DMS153 (cell line): ENCODE data around the gene AHCYL2.
"Not testable (repeated sequence)": the region's sequence is repeated elsewhere in the genome, so short reads cannot be mapped to it uniquely, and the experiment has no call there.

ENCODE experiments used
- DNase-seq: peaks from one replicate; lab custom pipeline; 2025; lab: John Stamatoyannopoulos, UW

Gene AHCYL2

DNA sequence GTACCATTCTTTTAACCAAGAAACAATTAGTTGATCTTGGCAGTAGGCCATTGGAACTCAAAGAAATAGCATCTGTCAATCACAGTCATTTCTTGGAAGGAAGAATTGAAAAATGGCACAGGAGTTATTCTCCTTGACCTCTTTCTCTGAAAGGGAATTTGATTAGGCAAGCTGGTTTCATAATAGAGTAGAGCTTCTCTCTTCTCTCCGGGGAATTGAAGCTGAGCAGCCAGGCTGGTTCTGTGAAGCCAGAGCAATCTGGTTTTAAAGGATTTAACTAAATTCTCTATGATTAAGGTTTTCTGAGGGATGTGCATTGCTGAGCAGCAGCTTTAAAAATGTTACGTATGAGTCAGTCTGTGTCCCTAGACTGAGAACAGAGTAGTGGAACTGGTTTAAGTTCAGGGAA is 70.2 kb downstream of the AHCYL2 start:
- DNase-seq = no peak

DNA sequence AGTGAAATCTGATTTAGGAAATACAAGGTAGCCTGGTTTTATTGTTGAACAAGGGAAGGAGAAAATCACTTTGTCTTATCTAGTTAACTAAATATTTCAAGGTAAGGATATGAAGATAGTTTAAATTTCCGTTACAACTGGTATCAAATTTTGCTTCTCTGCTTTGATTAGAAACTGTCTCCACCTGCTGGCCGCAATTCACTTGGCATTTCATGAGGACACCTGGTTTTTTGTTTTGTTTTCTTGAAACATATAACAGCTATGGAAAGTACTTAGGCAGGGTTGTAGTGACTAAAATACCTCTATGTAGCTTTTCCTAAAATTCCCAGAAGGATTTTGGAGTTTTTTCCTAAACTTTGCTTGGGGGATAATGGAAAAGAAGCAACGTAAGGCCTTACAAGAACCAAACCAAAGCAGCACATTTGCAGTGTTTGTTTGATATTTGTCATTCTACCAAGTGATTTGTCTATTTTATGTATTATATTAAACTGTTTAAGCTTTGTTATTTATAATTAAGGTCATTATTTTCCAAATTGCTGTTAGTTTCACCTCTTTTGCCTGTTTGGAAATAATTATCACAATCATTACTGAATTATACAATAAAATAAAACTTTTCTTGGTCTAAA is 73.6 kb downstream of the AHCYL2 start:
- DNase-seq = peak; percentile 15

DNA sequence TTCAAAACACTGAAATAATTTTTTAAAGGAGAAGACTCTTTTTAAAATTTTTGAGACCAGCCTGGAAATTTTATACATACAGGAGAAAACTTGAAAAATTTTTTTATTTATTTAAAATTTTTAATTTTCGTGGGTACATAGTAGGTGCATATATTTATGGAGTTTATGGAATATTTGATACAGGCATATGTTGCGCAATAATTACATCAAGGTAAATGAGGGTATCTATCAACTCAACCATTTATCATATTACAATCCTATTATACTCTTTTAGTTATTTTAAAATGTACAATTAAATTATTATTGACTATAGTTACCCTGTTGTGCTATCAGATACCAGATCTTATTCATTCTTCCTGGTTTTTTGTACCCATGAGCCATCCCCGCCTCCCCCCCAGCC is 75.1 kb downstream of the AHCYL2 start:
- DNase-seq = no peak

DNA sequence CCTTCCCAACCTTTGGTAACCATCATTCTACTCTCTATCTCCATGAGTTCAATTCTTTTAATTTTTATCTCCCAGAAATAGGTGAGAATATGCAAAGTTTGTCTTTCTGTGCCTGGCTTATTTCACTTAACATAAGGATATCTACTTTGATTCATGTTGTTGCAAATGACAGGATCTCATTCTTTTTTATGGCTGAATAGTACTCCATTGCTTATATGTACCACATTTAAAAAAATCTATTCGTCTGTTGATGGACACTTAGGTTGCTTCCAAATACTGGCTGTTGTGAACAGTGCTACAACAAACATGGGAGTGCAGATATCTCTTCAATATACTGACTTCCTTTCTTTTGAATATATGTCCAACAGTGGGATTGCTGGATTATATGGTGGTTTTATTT is 75.5 kb downstream of the AHCYL2 start:
- not testable (repeated sequence) for DNase-seq

DNA sequence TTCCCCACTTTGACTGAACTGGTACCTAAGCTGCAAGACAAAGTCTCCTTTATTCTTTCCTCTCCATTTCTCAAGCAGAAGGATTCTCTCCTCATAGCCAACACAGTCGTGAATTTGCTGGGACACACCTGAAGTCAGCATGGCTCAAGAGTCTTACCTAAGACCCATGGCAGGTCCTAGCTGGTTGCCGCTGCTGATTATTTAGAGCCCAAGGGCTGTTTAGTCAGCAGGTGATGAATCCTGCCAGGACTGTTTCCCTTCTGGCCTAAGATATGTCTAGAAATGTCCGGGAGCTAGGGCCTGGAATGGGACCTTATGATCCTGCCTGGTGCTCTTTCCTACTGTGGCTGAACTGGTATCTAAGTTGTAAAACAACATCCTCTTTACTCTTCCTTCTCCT is 82.8 kb downstream of the AHCYL2 start:
- DNase-seq = no peak

DNA sequence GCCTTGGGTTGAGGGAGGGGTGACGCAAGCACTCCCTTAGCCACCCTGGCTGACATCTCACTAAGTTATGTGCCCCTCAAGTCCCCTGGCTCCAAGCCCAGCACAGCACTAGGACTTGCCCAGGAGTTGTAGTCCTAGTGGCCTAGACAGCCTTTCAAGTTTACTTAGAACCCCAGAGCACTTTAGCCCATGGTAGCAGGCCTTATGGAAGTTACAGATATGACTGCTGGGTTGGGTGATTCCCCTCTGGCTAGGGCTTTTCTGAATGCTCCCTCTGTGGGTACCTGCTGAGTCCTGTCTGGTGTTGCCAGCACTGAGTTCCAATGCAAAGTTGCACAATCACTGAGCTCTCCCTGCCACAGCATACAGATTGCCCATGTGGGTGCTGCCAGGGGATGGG is 83.2 kb downstream of the AHCYL2 start:
- DNase-seq = no peak

DNA sequence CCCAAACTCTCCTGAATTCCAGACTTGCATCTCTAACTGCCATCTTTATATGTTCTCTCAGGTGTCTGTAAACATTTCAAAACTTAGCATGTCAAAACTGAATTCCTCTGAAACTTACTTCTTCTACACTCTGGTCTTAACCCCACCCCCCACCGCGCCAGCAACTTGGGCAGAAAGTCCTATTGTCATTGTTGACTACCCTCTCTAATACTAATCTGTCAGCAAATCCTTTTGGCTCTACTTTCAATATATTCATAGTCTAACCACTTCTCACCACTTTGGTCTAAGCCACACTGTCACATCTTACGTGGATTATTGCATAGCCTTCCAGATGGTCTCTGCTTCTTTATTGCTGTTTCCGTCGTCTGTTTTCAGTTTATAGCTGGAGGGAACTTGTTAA is 86.6 kb downstream of the AHCYL2 start:
- no peak for DNase-seq

DNA sequence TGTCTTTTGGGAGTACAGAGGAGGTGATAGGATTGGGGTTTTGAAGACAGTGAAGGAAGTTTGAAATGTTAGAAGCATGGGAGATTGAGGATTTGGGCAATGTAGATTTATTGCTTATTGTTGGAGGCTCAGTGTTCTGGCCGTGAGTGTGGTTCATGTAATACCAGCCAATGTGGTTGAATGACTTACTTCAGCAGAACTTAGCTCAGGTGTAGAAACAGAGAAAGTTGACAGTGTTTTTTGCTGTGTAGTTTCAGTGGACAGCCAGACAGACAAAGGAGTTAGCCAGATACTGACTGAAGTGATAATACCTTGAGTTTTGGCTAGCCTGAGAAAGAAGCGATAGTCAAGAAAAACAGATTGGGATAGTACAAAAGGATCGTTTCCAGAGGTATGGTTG is 88.5 kb downstream of the AHCYL2 start:
- no peak for DNase-seq

DNA sequence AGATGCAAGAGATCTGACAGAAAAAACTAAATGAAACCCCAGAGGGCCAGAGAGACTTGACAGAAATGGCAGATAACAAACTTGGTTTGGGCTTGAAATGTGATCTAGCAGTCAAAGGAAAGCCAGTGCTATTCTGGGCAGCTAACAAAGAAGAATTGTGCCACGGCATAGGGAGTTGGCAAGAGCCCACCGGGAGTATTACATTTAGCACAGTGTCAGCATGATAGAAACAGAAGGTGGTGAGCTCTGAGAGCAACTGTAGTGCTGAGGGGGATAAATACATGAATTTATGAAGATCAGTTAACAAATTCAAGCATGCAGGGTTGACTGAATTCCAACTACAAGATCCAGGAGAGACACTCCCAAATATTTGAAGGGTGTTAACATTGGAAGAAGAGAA is 91.1 kb downstream of the AHCYL2 start:
- DNase-seq = no peak

DNA sequence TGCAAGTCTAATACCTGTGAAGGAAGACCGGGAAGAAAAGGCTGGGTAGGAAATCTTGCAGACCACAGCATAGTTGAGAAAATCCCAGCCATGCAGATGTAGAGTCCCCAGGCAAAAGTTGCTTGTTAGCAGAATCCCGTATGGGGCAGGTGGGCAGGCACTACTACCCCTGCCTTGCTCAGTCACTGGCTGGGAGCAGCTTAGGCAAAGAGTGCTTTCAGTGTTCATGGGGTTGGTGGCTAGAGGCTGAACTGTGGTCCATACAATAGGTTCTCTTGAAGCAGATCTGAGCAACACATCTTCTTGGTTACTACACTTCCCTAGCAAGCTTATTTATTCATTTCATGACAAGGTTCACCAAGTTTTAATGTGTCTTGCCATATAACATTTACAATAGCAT is 92.6 kb downstream of the AHCYL2 start:
- no peak for DNase-seq

DNA sequence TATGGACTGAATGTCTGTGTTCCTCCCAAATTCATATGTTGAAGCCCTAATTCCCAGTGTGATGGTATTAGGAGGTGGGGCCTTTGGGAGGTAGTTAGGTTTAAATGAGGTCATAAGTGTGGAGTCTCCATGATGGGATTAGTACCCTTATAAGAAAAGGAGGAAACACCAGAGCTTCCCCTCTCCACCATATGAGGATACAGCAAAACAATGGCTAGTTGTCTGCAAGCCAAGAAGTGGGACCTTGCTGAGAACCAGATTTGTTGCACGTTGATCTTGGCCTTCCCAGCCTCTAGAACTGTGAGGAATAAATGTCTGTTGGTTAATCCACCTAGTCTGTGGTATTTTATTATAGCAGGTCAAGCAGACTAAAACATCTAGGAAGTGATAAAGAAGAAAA is 102.2 kb downstream of the AHCYL2 start:
- no peak for DNase-seq

DNA sequence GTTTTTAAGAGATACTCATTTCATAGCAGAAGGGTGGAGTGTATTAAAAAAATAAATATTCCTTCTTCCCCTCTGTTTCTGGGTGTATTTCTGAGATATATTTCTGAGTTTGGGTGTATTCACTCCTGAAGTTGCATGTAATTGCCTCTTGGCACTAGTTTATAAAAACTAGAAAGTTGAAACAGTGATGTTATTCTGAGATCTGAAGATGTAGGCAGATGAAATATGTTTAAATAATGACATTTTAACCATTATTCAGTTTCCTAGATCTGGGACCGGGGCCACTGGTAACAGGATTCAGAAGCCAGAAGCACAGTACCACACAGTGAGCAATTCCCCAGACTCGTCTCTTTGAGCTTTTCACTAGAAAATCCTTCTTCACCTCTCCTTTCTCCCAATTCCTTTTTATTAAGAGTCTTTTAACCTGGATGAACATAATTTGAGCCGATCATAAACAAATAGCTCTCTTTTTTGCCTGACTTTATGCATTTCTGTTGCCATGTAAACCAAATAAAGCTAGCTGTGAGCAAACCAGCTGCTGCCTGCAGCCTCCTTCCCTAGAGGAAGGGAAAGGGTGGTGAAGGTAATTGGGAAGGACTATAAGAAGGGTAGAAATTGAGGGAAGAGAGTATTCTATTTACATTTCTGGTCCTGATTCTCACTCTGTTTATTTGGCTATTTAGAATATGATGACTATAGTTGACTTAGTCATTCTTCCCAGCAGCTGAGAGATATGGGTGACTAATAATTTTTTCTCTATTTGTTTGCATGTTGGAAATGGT is 107.6 kb downstream of the AHCYL2 start:
- no peak for DNase-seq

DNA sequence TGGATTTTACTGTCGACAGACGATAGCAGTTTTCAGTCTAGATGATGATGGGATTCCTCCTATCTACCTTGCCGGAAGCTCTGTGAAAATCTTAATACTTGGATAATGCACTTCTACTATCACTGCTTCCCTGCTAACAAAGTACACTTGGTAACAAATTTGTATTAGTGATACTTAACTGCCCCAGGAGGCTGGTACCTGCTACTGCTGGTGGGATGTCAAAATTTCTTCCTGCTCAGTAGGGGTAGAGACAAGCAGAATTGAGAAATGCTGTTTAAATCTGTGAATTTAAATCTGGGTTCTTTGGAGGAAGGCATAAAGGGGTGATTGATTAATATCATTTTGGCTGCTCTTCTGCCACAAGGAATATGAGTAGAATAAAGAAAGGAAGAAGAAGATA is 109.6 kb downstream of the AHCYL2 start:
- DNase-seq = no peak

DNA sequence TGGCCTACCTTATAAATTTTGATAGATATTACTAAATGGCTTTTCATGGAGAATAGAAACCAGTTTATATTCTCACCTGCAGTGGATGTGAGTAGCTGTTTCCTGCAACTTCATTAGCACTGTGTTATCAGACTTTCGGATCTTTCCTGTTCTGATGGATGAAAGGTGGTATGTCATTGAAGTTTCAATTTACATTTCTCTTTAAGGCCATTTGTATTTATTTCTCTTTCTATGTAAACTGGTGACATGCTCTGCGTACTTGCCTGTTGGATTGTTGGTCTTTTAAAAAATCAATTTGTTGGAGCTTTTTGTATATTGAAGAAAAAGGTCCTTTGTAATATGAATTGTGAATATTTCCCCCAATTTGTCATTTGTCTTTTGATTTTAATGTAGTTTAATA is 113.6 kb downstream of the AHCYL2 start:
- DNase-seq = no peak

DNA sequence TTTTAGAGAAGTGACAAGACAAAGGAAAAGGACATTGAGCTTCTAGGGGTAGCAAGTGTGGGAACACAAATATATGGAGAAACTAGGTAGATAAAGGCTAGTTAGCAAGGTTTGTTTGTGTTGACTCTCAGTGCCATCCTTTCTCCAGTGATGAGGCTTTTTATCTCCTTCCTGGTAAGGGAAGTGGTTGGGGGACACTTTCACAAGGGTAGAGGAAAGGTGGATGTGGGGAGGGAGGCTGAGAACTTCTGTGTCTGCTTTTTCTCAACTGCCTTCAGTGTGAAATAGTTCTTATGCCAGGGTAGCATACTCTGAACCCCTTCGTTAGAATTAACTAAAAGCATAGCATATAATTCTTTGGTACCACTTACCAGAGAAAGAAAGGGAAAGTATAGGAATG is 116.4 kb downstream of the AHCYL2 start:
- no peak for DNase-seq

DNA sequence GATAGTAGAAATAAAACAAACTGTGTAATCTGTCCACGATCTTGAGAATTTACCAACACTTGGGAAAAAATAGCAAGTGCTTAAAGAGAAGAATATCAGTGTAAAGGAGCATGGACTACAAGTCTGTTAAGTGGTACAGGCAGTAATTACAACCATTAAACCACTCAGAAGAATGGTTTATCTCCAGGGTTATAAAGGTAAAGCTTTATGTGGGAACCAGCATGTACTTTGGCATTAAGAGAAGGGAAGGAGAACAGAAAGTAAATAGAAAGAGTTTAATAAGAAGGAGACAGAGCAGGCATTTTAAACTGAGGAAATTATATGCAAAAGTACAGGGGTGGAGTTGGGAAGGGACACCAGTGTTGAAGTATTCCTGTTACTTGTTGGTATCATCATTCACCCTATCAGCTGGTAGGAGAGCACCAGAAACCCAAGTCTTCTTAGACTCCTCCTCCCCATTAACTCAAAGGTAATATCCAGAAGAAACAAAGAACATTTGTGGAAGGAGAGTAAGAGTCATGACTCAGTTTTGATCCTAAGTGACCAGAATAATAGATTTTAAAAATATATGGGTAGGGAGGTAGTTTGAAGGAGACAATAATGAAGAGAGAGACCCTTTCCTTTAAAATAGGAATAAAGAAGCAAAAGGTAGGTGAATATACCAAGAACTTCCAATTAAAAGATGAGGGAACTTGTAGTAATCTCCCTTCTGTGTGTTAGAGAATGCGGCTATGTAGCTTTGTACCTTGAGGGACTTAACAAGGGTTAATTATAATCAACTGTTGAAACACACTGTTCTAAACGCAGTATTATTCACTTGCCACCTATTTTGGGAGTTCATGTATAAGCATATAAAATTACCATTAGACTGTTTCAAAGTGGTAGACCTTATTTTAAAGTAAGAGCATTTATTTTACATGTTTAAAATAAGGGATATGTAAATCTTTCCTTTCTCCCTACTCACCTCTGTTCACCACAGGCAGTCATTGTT is 117.3 kb downstream of the AHCYL2 start:
- DNase-seq = no peak

DNA sequence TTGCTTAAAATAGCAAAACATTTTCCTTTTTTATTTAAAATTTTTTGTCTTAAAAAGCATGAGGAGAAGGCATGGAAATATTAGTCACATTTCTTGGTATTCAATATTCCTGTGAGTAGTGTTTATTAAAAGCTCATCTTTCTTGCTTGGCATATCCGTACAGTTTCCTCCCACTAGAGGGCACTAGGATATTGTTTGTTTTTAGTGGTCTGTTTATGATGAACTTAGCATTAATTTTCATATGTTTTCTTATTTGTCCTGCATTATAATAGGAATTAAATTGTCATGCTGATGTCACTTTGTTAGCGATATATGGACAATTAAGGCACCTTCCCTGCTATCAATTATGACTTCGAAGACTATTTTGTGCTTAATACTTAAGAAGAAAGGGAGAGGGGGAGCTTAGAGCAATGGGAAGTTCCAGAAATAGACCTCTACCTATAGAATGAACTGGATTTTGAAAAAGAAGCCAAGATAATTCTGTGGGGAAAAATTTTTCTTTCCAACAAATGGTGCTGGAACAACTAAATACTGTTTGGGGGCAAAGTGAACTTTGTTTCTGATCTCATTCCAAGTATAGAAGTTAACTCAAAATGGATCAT is 118.4 kb downstream of the AHCYL2 start:
- peak; percentile 20 for DNase-seq

DNA sequence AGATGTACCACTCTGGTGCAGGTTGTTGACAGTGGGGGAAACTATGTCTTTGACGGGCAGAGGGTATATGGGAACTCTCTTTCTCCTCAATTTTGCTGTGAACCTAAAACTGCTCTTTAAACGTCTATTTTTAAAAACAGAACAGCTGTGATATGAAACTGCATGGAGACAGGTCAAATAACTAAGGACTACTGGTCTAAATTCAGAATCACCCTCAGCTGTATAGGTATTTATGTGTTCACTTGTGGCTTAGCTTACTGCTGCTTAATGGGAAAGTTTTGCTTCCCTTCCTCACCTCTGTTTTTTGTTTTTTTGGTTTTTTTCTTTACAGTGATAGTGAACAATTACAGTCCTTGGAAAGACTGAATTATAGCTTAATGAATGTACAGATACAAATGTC is 122.5 kb downstream of the AHCYL2 start:
- no peak for DNase-seq

DNA sequence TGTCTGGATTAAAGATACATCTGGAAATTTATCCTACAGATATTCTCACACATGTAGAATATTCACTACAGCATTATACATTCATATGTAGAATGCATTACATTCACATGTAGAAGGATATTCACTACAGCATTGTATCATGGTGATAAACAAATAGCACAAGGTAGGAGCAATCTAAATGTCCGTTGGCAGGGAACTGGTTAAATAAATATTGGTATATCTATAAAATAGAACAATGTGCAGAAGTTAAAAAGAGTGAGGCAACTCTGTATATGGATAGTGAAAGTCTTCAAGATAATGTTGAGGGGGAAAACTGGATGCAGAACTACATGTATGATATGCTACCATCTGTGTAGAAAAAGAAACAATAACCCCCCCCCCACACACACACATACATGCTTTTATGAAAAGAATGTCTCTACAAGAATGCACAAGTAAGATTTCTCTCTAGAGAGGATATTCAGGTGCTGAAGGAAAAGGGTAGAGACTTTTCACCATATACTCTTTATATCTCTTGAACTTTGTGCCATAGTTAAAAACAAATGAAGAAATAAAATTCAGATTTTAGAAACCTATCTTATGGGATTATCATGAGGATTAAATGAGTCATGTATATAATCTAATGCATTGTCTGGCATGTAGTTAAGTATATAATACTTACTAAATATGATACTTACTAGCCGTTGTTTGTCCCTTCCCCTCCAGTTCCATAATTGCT is 123.4 kb downstream of the AHCYL2 start:
- no peak for DNase-seq

DNA sequence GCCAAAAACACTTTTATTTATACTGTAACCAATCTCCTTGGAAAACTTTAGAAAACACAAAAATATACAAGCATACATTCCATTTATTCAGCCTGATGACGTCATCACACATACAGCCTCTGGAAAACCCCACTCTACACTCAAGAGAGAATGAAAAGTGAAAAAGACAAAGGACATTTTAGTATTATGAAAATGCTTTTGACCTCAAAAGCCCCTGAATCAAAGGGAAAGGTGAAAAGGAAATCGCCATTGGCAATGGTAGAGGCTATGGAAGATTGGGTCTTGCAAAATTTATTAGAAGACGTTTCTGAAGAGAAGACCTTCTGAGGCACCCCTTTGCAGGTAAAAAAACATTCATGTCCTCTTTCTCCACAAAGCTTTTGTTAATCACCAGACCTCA is 126.5 kb downstream of the AHCYL2 start:
- DNase-seq = no peak

DNA sequence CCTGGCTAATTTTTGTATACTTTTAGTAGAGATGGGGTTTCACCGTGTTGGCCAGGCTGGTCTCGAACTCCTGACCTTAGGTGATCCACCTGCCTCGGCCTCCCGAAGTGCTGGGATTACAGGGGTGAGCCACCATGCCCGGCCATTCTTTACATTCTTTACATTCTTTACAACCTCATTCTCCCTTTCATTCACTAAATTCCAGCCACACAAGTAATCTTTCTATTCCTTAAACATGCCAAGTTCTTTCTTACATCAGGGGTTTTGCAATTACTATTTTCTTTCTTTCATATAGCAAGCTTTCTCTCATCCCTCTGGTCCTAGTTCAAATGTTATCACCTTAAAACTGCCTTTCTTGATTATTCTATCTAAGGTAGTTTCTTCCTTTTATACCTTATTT is 128.3 kb downstream of the AHCYL2 start:
- DNase-seq = not testable (repeated sequence)
